Fibroblast of lung (primary cell): ENCODE results near the gene LTBP2. TPM values are rescaled to one million over a fixed set of nuclear protein-coding genes. Genes with fewer than 3 reads are reported as not detected.
A peak's percentile ranks its signal among the peaks of the same experiment; 100 is the strongest.

Experiments
- DNase-seq, 2 donors: peaks; one replicate each; pipeline versions ENCODE4 v3.0.0 to v3.0.0-alpha.2; 2010; ENCODE audit warnings: low read depth in 2 of 2
- H2AFZ ChIP-seq: 2 replicates; pipeline ENCODE4 v1.5.1; 2012; ENCODE audit warnings: low read length, control low read depth, inconsistent platforms
- H3K27ac ChIP-seq: 2 replicates; pipeline ENCODE4 v1.5.1; 2011; ENCODE audit warnings: low read length, control low read depth; ENCODE audit not compliant: insufficient read depth
- H3K27me3 ChIP-seq: 2 replicates; pipeline ENCODE4 v1.5.1; 2011; ENCODE audit warnings: mild to moderate bottlenecking, low read length; ENCODE audit not compliant: control insufficient read depth, insufficient read depth
- H3K36me3 ChIP-seq: 2 replicates; pipeline ENCODE4 v1.5.1; 2011; ENCODE audit warnings: low read length; ENCODE audit not compliant: control insufficient read depth, insufficient read depth
- H3K4me1 ChIP-seq: 2 replicates; pipeline ENCODE4 v1.5.1; 2011; ENCODE audit warnings: low read length; ENCODE audit not compliant: control insufficient read depth, insufficient read depth; ENCODE audit errors: extremely low read depth
- H3K4me2 ChIP-seq: 2 replicates; pipeline ENCODE4 v1.5.1; 2011; ENCODE audit warnings: low read length, control low read depth; ENCODE audit not compliant: insufficient read depth; ENCODE audit errors: extremely low read depth
- H3K4me3 ChIP-seq, 4 experiments: fragments of 200-600 bp in 1 of 4; sonication (generic) in 1 of 4; replicated peaks in 1 of 4; 2 replicates each; pipeline ENCODE4 v1.5.1; 2011 to 2016; ENCODE audit warnings: low read length in 4 of 4, low read depth in 3 of 4, mild to moderate bottlenecking in 3 of 4, control low read depth in 2 of 4, inconsistent platforms in 1 of 4, mixed read lengths in 1 of 4; ENCODE audit not compliant: insufficient read depth in 1 of 4; ENCODE audit errors: control extremely low read depth in 1 of 4
- H3K79me2 ChIP-seq: 2 replicates; pipeline ENCODE4 v1.5.1; 2012; ENCODE audit warnings: mild to moderate bottlenecking, low read length, inconsistent platforms; ENCODE audit not compliant: control insufficient read depth, insufficient read depth
- H3K9ac ChIP-seq: 2 replicates; pipeline ENCODE4 v1.5.1; 2011; ENCODE audit warnings: mild to moderate bottlenecking, low read length, control low read depth; ENCODE audit not compliant: insufficient read depth
- H3K9me3 ChIP-seq: 2 replicates; pipeline ENCODE4 v1.5.1; 2012; ENCODE audit warnings: low read depth, low read length; ENCODE audit not compliant: control insufficient read depth, insufficient read depth
- H4K20me1 ChIP-seq: 2 replicates; pipeline ENCODE4 v1.5.1; 2011; ENCODE audit warnings: low read length; ENCODE audit not compliant: control insufficient read depth, insufficient read depth; ENCODE audit errors: extremely low read depth
- CTCF ChIP-seq, 2 donors: IDR thresholded peaks in 1 of 2; conservative IDR thresholded peaks in 1 of 2; 1 replicate in 1 of 2; 2 replicates in 1 of 2; pipeline ENCODE4 v1.5.1; 2011 to 2012; ENCODE audit warnings: low read length in 2 of 2, control low read depth in 1 of 2, inconsistent platforms in 1 of 2, low read depth in 1 of 2, mild to moderate bottlenecking in 1 of 2
- EZH2 ChIP-seq: IDR thresholded peaks from 2 replicates; pipeline ENCODE4 v1.5.1; 2012; ENCODE audit warnings: low read length, control low read depth, mild to moderate bottlenecking; ENCODE audit errors: missing control alignments
- polyA plus RNA-seq, 2 donors: library from polyadenylated mRNA; depleted of rRNA in 1 of 2; stranded (reverse) in 1 of 2; unstranded in 1 of 2; fragments of >200 nt; gene quantifications; 2 replicates each; pipeline ENCODE4 v1.2.1, GENCODE V29; 2011 to 2012; ENCODE audit warnings: missing spikeins in 1 of 2
- total RNA-seq: library from RNA; depleted of rRNA; stranded (reverse); fragments of >200 nt; gene quantifications from 2 replicates; pipeline ENCODE4 v1.2.1, GENCODE V29; 2014

Gene LTBP2
- total and polyA plus RNA-seq, 2 donors (not counting 1 experiment from before 2014, with no cell fraction given) = 108 to 514 TPM

- Histone ChIP-seq H2AFZ (no peak overlapping the region), H3K9ac (no peak overlapping the region), H3K4me3 (no peak overlapping the region), H3K4me2 (no peak overlapping the region), H3K36me3 (peaks cover 38% of the 10 kb centered on the region), H3K4me1 (peaks cover 42% of the 10 kb centered on the region), H3K79me2 (peaks cover 3% of the 10 kb centered on the region), H3K27ac (peak overlapping the region; percentile 59), H3K27me3 (no peaks in the 10 kb centered on the region), H3K9me3 (no peaks in the 10 kb centered on the region), H4K20me1 (no peaks in the 10 kb centered on the region)
- TF ChIP-seq EZH2 (no peak), CTCF (conservative IDR thresholded peaks at IDR 0.05 in 1 of 2, IDR thresholded peaks at IDR 0.05 in 1 of 2; ENCODE audit: low read depth in 1 of 2, low read length in 2 of 2) (no peak)
- peak in 1 of 2 donors; percentile 85 for DNase-seq
Observed at GRCh38 chr14:74548881-74549280, 63.2 kb downstream of the LTBP2 start.

GRCh38 chr14:74547331-74547927 lies 64.6 kb downstream of the LTBP2 start:
- no peak overlapping the region for H3K4me2 ChIP-seq
- TF ChIP-seq EZH2 (no peak), CTCF (conservative IDR thresholded peaks at IDR 0.05 in 1 of 2, IDR thresholded peaks at IDR 0.05 in 1 of 2; ENCODE audit: low read depth in 1 of 2, low read length in 2 of 2) (no peak)
- no peaks in the 10 kb centered on the region for H3K9me3 ChIP-seq
- H3K79me2 ChIP-seq = peaks cover 2% of the 10 kb centered on the region
- no peaks in the 10 kb centered on the region for H3K27me3 ChIP-seq
- H3K9ac ChIP-seq = no peak overlapping the region
- no peak for DNase-seq
- H3K36me3 ChIP-seq = peaks cover 37% of the 10 kb centered on the region
- H3K4me1 ChIP-seq = peaks cover 34% of the 10 kb centered on the region
- no peak overlapping the region for H3K27ac ChIP-seq
- no peak overlapping the region for H2AFZ ChIP-seq
- H3K4me3 ChIP-seq = no peak overlapping the region
- no peaks in the 10 kb centered on the region for H4K20me1 ChIP-seq

DNA sequence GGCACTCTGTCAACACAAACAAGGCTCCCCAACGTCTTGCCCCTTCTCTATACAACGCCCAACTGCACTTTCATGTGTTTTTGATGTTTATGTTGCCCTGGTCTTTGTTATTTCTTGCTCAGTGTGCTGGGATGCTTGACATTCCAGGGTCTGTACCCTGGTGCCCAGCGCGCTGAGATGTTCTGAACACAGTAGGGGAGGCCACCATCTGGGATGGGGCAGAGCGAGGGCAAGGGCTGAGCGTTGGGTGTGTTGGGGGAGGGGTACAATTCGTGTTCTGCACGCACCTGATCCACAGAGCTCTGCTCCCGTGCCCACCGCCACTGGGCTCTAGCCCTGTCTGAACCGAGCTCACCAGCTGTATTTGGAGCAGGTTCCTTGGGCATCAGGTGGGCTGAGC lies 65.6 kb downstream of the LTBP2 start:
- H3K9ac ChIP-seq = no peak overlapping the region
- H3K27me3 ChIP-seq = no peaks in the 10 kb centered on the region
- no peak overlapping the region for H2AFZ ChIP-seq
- peaks cover 40% of the 10 kb centered on the region for H3K36me3 ChIP-seq
- H3K27ac ChIP-seq = no peak overlapping the region
- peaks cover 24% of the 10 kb centered on the region for H3K4me1 ChIP-seq
- no peak overlapping the region for H3K4me2 ChIP-seq
- TF ChIP-seq CTCF (conservative IDR thresholded peaks at IDR 0.05 in 1 of 2, IDR thresholded peaks at IDR 0.05 in 1 of 2; ENCODE audit: low read depth in 1 of 2, low read length in 2 of 2) (no peak), EZH2 (no peak)
- H4K20me1 ChIP-seq = no peaks in the 10 kb centered on the region
- H3K9me3 ChIP-seq = no peaks in the 10 kb centered on the region
- H3K79me2 ChIP-seq = peaks cover under 1% of the 10 kb centered on the region
- DNase-seq = no peak
- H3K4me3 ChIP-seq = no peak overlapping the region
